HL-60 (cell line): ENCODE results near the gene MYOZ1.

ENCODE experiments used
- DNase-seq, 2 experiments: peaks; one replicate each; pipeline ENCODE4 v3.0.0-alpha.2; 2010 to 2020; ENCODE audit warnings: low read depth in 1 of 2, low spot score in 1 of 2
- H3K27ac ChIP-seq: fragments of 250-450 bp; sonication (Bioruptor Pico); replicated peaks from 2 replicates; pipeline ENCODE4 v1.5.1; 2020; ENCODE audit warnings: mild to moderate bottlenecking, moderate library complexity
- H3K27me3 ChIP-seq: fragments of 250-450 bp; sonication (Bioruptor Pico); 2 replicates; pipeline ENCODE4 v1.5.1; 2021; ENCODE audit warnings: mild to moderate bottlenecking, moderate library complexity; ENCODE audit not compliant: insufficient read depth, poor library complexity, severe bottlenecking
- H3K4me3 ChIP-seq: replicated peaks from 2 replicates; pipeline ENCODE4 v1.5.1; 2011; ENCODE audit warnings: mild to moderate bottlenecking, control low read depth, low read length; ENCODE audit not compliant: insufficient read depth
- CTCF ChIP-seq: IDR thresholded peaks from one replicate; pipeline ENCODE4 v1.5.1; 2011; ENCODE audit warnings: low read length, control low read depth, inconsistent platforms; ENCODE audit not compliant: insufficient read depth
- GABPA ChIP-seq: IDR thresholded peaks from 2 replicates; pipeline ENCODE4 v1.6.1; 2012; ENCODE audit warnings: low read depth
- POLR2AphosphoS5 ChIP-seq: IDR thresholded peaks from 2 replicates; pipeline ENCODE4 v1.6.1; 2012; ENCODE audit warnings: low read depth
- REST ChIP-seq: IDR thresholded peaks from 2 replicates; pipeline ENCODE4 v1.6.1; 2012; ENCODE audit warnings: low read depth; ENCODE audit not compliant: insufficient replicate concordance
- SPI1 ChIP-seq: IDR thresholded peaks from 2 replicates; pipeline ENCODE4 v1.6.1; 2012; ENCODE audit warnings: low read depth, mild to moderate bottlenecking, borderline replicate concordance

Gene MYOZ1

DNA sequence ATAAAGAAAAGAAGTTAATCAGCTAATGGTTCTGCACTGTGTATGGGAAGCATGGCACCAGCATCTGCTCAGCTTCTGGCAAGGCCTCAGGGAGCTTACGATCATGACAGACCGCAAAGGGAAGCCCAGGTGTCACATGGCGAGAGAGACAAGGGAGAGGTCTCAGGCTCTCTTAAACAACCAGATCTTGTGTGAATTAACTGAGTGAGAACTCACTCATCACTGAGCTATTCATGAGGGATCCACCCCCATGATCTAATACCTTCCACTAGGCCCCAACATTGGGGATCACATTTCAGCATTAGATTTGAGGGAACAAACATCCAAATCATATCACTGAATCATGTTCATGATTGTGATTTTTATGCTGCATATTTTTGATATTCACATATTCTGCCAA lies 55.9 kb downstream of the MYOZ1 start:
- Histone ChIP-seq H3K27ac (no peak overlapping the region), H3K27me3 (no peaks in the 10 kb centered on the region), H3K4me3 (no peak overlapping the region)
- DNase-seq, result no peak
- TF ChIP-seq CTCF (no peak), GABPA (no peak), REST (no peak), SPI1 (no peak), POLR2AphosphoS5 (no peak)

- no peak for DNase-seq
- no peak for TF ChIP-seq CTCF
Measured at GRCh38 chr10:73584737-73585136, 56.5 kb downstream of the MYOZ1 start.

GRCh38 chr10:73581918-73582317 lies 59.4 kb downstream of the MYOZ1 start:
- Histone ChIP-seq H3K4me3 (no peak overlapping the region), H3K27ac (no peak overlapping the region), H3K27me3 (no peaks in the 10 kb centered on the region)
- no peak for DNase-seq
- TF ChIP-seq CTCF (no peak), REST (no peak)

More at GRCh38 chr10:73584737-73585136, 56.5 kb downstream of the MYOZ1 start:
- H3K27me3 ChIP-seq, result no peaks in the 10 kb centered on the region
- H3K27ac ChIP-seq, result no peak overlapping the region
- H3K4me3 ChIP-seq, result no peak overlapping the region
